ENCODE measurements around the gene POLR2M.

POLR2M gene

DNA sequence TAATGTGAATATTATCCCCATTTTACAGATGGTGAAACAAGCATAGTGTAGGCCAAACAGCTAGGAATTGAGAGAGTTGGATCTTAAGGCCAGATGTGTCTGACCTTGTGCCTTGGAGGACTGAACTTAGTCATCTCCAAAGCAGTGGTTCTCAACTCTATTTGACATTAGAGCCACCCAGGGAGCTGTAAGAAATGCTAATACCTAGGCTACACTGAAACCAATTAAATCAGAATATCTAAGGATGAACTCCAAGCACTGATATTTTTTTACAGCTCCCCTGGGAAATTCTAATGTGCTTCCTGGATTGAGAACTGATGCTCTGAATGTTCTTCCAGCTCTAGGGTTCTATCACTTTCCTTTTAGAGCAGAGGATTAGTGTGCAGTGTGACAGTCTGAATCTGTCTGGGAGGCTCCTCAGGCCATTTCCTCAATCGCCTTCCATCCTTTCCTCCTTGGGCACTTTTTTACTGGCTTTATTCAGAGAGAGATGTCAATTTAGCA lies 32.3 kb downstream of the POLR2M start:
- in situ Hi-C loops (cut with MboI; ENCODE audit: low sequenced_read_pairs, unreplicated experiment), result no loop called here
- TF ChIP-seq, protein P1, sequence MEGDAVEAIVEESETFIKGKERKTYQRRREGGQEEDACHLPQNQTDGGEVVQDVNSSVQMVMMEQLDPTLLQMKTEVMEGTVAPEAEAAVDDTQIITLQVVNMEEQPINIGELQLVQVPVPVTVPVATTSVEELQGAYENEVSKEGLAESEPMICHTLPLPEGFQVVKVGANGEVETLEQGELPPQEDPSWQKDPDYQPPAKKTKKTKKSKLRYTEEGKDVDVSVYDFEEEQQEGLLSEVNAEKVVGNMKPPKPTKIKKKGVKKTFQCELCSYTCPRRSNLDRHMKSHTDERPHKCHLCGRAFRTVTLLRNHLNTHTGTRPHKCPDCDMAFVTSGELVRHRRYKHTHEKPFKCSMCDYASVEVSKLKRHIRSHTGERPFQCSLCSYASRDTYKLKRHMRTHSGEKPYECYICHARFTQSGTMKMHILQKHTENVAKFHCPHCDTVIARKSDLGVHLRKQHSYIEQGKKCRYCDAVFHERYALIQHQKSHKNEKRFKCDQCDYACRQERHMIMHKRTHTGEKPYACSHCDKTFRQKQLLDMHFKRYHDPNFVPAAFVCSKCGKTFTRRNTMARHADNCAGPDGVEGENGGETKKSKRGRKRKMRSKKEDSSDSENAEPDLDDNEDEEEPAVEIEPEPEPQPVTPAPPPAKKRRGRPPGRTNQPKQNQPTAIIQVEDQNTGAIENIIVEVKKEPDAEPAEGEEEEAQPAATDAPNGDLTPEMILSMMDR (IDR thresholded peaks at IDR 0.05; ENCODE audit: borderline replicate concordance, control extremely low read depth, extremely low read depth, insufficient read depth, missing control alignments), result no peak
- DNase-seq (ENCODE audit: low spot score), result no peak

DNA sequence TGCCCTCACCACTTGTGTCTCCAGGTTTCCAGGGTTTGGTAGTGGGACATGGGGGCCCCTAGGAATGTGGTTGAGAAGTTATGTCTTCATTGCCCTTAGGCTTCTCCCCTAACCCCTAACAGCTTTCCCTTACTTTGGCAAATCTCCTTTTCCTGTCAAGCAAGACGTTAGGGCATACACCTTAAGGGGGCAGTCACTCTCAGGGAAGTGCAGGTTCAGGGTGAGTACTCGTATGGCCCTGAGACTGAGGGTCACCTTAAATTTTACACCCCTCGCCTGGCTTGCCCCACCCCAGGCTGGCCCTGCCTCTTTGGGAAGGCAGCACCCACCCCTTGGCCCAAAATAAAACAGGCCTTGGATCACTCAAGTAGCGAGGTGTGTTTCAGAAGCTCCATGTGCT lies 33.5 kb downstream of the POLR2M start:
- TF ChIP-seq, protein P1 (IDR thresholded peaks at IDR 0.05; ENCODE audit: borderline replicate concordance, control extremely low read depth, extremely low read depth, insufficient read depth, missing control alignments), result no peak
- no peak for DNase-seq (ENCODE audit: low spot score)
- in situ Hi-C loops (cut with MboI; ENCODE audit: low sequenced_read_pairs, unreplicated experiment), result no loop called here

DNA sequence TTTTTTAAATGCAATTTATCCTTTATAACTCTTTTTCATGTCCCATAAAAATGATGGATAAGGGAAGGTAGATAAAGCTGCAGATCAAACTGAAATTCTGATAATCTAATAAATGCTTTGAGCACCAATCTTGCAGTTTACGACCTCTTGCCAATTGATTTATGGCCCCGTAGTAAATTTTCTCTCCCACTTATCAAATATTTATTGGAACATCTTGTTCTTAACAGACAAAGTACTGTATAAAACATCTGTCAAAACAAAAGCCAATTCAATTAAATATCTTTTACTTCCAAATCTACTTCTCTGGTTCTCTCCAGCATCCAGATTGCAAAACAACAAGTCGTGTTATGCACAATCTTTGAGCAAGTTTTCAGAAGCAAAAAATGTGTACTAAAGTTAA lies 34.6 kb downstream of the POLR2M start:
- in situ Hi-C loops (cut with MboI; ENCODE audit: low sequenced_read_pairs, unreplicated experiment), result no loop called here
- no peak for DNase-seq (ENCODE audit: low spot score)
- TF ChIP-seq, protein P1 (IDR thresholded peaks at IDR 0.05; ENCODE audit: borderline replicate concordance, control extremely low read depth, extremely low read depth, insufficient read depth, missing control alignments), result no peak

DNA sequence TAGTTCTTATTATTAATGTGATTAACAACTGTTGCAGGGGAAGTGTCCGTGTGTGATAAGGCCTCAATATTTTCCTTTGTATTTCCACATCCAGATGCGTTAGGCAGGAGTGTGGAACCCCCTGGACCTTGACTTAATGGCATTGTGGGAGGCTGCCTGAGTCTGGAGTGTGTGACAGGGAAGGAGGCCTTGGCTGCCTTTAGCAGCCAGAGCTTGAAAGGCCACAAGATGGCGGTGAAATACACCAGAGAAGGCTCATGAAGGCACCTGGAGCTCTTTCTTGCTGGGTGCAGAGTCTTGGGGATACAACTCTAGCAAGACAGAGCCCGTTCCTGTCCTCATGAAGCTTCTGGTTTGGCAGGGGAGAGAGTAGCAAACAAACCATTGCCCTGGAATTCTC lies 36.9 kb downstream of the POLR2M start:
- DNase-seq (ENCODE audit: low spot score), result no peak
- TF ChIP-seq, protein P1 (IDR thresholded peaks at IDR 0.05; ENCODE audit: borderline replicate concordance, control extremely low read depth, extremely low read depth, insufficient read depth, missing control alignments), result no peak
- in situ Hi-C loops (cut with MboI; ENCODE audit: low sequenced_read_pairs, unreplicated experiment), result no loop called here

DNA sequence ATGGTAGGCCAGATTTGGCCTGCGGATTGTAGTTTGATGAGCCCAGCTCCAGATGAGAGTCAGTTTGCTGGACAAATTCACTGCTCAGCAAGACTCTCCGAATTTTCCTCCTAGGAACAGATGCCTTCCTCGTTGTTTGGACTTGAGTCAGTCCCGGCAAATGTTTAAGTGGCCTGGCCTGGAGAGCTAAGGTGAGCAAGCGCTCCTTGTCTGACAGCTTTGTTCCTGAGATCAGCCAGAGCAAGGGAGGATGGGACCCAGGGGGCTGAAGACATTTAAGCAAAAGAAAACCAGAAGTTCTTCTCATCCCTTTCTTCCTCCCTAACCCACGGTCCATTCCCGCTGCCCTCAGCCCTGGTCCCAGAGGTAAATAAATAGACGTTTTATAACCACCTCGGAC lies 40.3 kb downstream of the POLR2M start:
- DNase-seq (ENCODE audit: low spot score), result no peak
- TF ChIP-seq, protein P1 (IDR thresholded peaks at IDR 0.05; ENCODE audit: borderline replicate concordance, control extremely low read depth, extremely low read depth, insufficient read depth, missing control alignments), result no peak
- in situ Hi-C loops (cut with MboI; ENCODE audit: low sequenced_read_pairs, unreplicated experiment), result no loop called here

DNA sequence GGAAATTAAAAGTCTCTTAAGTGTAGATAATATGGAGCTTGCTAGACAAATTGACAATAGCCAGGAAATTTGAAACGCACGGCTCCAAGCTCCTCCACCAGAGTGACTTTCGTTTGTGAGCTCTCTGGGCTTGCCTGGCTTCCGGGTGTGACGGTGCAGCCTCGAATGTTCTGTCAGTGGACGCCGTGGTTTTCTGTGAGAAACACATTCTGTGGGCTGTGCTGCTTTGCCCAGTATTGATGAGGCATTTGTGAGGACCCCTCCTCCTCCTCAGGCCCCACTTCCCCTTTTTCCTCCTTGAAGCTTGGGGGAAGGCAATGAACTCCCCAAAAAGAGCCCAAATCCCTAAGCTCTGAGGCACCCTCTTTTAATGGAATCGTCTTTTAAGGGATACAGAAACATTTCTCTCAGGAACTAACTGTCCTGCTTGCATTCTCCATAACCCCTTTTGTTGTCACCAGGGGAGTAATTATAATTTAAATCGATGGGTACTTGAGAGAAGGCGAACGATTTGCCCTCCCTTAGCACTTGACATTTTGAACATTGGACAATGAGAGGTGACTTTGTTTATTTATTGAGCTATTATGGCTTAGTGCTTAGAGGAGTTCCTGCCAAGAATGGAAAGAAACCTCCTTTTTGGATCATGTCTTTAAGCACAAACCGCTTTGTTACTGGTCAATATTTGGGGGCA lies 40.8 kb downstream of the POLR2M start:
- in situ Hi-C loops (cut with MboI; ENCODE audit: low sequenced_read_pairs, unreplicated experiment), result no loop called here
- DNase-seq (ENCODE audit: low spot score), result no peak
- TF ChIP-seq, protein P1 (IDR thresholded peaks at IDR 0.05; ENCODE audit: borderline replicate concordance, control extremely low read depth, extremely low read depth, insufficient read depth, missing control alignments), result no peak

Data from GM13976 (cell line).